Gastrocnemius medialis (tissue), 4 donors: ENCODE data around the gene RFWD3.

Experiments used
- CTCF ChIP-seq, 5 experiments: fragments of 450-650 bp in 3 of 5; fragments of 200-600 bp in 2 of 5; sonication (generic) in 2 of 5; IDR thresholded peaks in 4 of 5; conservative IDR thresholded peaks in 1 of 5; 1 replicate in 4 of 5; 2 replicates in 1 of 5; pipeline ENCODE4 v1.5.1; 2016 to 2019; ENCODE audit warnings: antibody characterized with exemption in 5 of 5, mild to moderate bottlenecking in 3 of 5, moderate library complexity in 3 of 5
- POLR2A ChIP-seq, 2 donors: fragments of 450-650 bp; IDR thresholded peaks; one replicate each; pipeline ENCODE4 v1.6.1; 2017; ENCODE audit warnings: antibody characterized with exemption in 2 of 2, mild to moderate bottlenecking in 2 of 2, moderate library complexity in 2 of 2

GRCh38 chr16:74627506-74628220 lies 39.0 kb downstream of the RFWD3 start:
- TF ChIP-seq CTCF (IDR thresholded peaks at IDR 0.05 in 4 of 5, conservative IDR thresholded peaks at IDR 0.05 in 1 of 5) (no peak), POLR2A (IDR thresholded peaks at IDR 0.05) (no peak)
